ENCODE data around the gene ZNF221. TPM values are rescaled to one million over a fixed set of nuclear protein-coding genes. Genes with fewer than 3 reads are reported as not detected.

The ZNF221 gene
- total and polyA plus RNA-seq, 2 donors (not counting 1 experiment from before 2014, with no cell fraction given): 0.63 to 7.0 TPM

DNA sequence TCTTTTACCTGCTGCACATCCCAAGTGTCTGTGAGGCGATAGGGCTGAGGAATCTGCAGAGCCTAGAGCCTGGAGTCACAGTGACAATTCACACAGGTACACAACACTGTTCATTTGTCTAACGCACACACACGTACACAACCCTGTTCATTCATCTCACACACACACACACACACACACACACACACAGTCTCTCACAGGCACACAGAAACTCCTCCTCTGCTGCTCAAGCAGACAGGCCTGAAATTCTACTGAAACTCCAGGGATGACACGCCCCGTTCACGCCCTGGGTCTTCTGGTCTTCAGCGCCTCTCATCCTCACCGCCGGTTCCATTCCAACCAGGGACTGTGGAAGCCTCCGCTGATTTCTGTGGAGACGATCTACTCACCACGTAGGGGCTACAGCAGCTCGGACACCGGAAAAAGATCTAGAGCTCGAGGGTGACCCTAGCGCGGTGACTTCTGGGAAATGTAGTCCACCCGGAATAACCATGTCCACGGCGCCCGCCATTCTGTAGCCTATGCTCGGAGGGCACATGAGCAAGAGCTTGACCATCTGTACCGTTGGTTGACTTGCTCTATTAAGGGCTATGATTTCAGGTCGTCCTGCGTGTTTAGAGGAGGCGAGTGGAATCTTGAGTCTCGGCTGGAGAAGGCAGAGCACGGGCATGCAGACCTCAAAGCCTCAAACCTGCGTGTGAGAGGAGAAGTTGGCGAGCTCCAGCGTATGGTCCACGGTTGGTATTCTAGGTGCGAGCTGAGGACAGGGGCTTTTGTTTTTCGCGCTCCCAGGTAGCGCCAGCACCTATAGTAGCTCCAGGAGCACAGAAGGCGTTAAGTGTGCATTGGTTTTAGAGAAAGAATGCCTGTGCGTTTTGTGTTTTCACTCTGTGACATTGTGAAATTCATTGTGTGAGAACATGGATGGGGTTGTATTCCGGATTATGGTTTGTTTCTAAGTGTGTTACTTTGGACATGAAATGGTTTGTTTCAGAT is 49.3 kb upstream of the ZNF221 start:
- Histone ChIP-seq H3K79me2 (ENCODE audit: control insufficient read depth, insufficient read depth, low read length) (no peaks in the 10 kb centered on the region), H3K4me3 (ENCODE audit: control extremely low read depth in 1 of 5, extremely low read depth in 1 of 5, insufficient read depth in 1 of 5, low read depth in 2 of 5, low read length in 4 of 5) (peak overlapping the region; percentile 50 to 74 (median 66)), H3K27ac (ENCODE audit: low read length in 2 of 2) (peak overlapping the region; percentile 35 to 39), H3K36me3 (replicated peaks in 1 of 2; ENCODE audit: control extremely low read depth in 1 of 2, control insufficient read depth in 1 of 2, extremely low read depth in 1 of 2, insufficient read depth in 2 of 2, low read length in 1 of 2) (peaks cover 0 to 4% of the 10 kb centered on the region in 2 experiments), H3K27me3 (replicated peaks in 1 of 4; ENCODE audit: control extremely low read depth in 1 of 4, control insufficient read depth in 3 of 4, insufficient read depth in 4 of 4, low read length in 3 of 4) (no peaks in the 10 kb centered on the region), H3K9ac (ENCODE audit: low read length) (peak overlapping the region; percentile 73), H3K4me2 (replicated peaks; ENCODE audit: low read depth, low read length, poor library complexity, severe bottlenecking) (peak overlapping the region; percentile 78), H2AFZ (ENCODE audit: insufficient read depth, low read depth, low read length, poor library complexity, severe bottlenecking) (peak overlapping the region; percentile 96), H3K4me1 (ENCODE audit: control insufficient read depth in 2 of 2, insufficient read depth in 2 of 2, low read length in 2 of 2) (peaks cover 13 to 16% of the 10 kb centered on the region in 2 donors), H4K20me1 (ENCODE audit: control insufficient read depth, insufficient read depth, low read length, poor library complexity, severe bottlenecking) (no peaks in the 10 kb centered on the region), H3K9me3 (ENCODE audit: control extremely low read depth in 1 of 3, control insufficient read depth in 2 of 3, insufficient read depth in 1 of 3, low read length in 2 of 3) (peaks cover 2 to 34% (median 16%) of the 10 kb centered on the region in 3 donors)
- intact Hi-C loops (cut with micrococcal nuclease): loop anchor here (1.0 kb wide), 1 partner anchor 34 kb away; the partner anchor contains the start of gene ZNF45
- no peak for TF ChIP-seq EZH2 (IDR thresholded peaks at IDR 0.05; ENCODE audit: borderline replicate concordance, insufficient read depth, low read depth, low read length, poor library complexity, severe bottlenecking)
- TF ChIP-seq, protein P1, sequence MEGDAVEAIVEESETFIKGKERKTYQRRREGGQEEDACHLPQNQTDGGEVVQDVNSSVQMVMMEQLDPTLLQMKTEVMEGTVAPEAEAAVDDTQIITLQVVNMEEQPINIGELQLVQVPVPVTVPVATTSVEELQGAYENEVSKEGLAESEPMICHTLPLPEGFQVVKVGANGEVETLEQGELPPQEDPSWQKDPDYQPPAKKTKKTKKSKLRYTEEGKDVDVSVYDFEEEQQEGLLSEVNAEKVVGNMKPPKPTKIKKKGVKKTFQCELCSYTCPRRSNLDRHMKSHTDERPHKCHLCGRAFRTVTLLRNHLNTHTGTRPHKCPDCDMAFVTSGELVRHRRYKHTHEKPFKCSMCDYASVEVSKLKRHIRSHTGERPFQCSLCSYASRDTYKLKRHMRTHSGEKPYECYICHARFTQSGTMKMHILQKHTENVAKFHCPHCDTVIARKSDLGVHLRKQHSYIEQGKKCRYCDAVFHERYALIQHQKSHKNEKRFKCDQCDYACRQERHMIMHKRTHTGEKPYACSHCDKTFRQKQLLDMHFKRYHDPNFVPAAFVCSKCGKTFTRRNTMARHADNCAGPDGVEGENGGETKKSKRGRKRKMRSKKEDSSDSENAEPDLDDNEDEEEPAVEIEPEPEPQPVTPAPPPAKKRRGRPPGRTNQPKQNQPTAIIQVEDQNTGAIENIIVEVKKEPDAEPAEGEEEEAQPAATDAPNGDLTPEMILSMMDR (IDR thresholded peaks at IDR 0.05): no peak
- Mint-ChIP-seq H3K9me3 (ENCODE audit: insufficient read depth) (peaks cover 19% of the 10 kb centered on the region), H3K4me3 (peak overlapping the region; percentile 97), H3K27me3 (no peaks in the 10 kb centered on the region), H3K27ac (peak overlapping the region; percentile 80), H3K4me1 (peaks cover 19% of the 10 kb centered on the region)
- ChIA-PET CTCF (no interaction called here), POLR2A (no interaction called here)
- ATAC-seq (ENCODE audit: low read depth) (peak; percentile 95), DNase-seq (peak; percentile 79)
- WGBS (ENCODE audit: insufficient coverage): 16% methylated on average over 39 of the region's 39 CpGs

DNA sequence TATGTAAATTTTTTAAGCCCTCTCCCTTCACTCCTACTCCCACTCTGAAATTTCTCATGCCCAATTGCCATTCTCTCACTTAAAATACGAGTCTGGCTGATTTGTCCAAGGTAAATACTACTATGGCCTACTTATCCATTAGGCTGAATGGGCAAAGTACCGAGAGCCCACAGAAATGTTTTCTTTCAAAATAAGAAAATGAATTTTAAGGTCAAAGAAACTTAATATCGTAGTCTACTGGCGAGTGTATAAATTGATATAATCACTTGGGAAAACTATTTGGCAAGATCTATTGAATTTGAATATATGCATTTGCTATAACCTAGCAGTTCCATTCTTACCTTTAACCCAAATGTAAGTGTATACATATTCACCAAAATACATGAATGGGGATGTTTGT is 48.6 kb upstream of the ZNF221 start:
- Mint-ChIP-seq H3K27me3 (no peaks in the 10 kb centered on the region), H3K4me3 (peak overlapping the region; percentile 97), H3K27ac (no peak overlapping the region), H3K4me1 (peaks cover 19% of the 10 kb centered on the region), H3K9me3 (ENCODE audit: insufficient read depth) (peaks cover 18% of the 10 kb centered on the region)
- TF ChIP-seq, protein P1 (IDR thresholded peaks at IDR 0.05): no peak
- no peak for TF ChIP-seq EZH2 (IDR thresholded peaks at IDR 0.05; ENCODE audit: borderline replicate concordance, insufficient read depth, low read depth, low read length, poor library complexity, severe bottlenecking)
- H3K27ac ChIP-seq (ENCODE audit: low read length in 2 of 2): no peak overlapping the region
- H3K79me2 ChIP-seq (ENCODE audit: control insufficient read depth, insufficient read depth, low read length): no peaks in the 10 kb centered on the region
- H3K27me3 ChIP-seq (replicated peaks in 1 of 4; ENCODE audit: control extremely low read depth in 1 of 4, control insufficient read depth in 3 of 4, insufficient read depth in 4 of 4, low read length in 3 of 4): no peaks in the 10 kb centered on the region
- ChIA-PET CTCF (no interaction called here), POLR2A (no interaction called here)
- peaks cover 13 to 16% of the 10 kb centered on the region in 2 donors for H3K4me1 ChIP-seq (ENCODE audit: control insufficient read depth in 2 of 2, insufficient read depth in 2 of 2, low read length in 2 of 2)
- H3K4me2 ChIP-seq (replicated peaks; ENCODE audit: low read depth, low read length, poor library complexity, severe bottlenecking): peak overlapping the region; percentile 78
- H3K9ac ChIP-seq (ENCODE audit: low read length): peak overlapping the region; percentile 73
- peak overlapping the region; percentile 96 for H2AFZ ChIP-seq (ENCODE audit: insufficient read depth, low read depth, low read length, poor library complexity, severe bottlenecking)
- intact Hi-C loops (cut with micrococcal nuclease): no loop called here
- H4K20me1 ChIP-seq (ENCODE audit: control insufficient read depth, insufficient read depth, low read length, poor library complexity, severe bottlenecking): no peaks in the 10 kb centered on the region
- WGBS (ENCODE audit: insufficient coverage): 100% methylated on average over 1 of the region's 4 CpGs
- H3K9me3 ChIP-seq (ENCODE audit: control extremely low read depth in 1 of 3, control insufficient read depth in 2 of 3, insufficient read depth in 1 of 3, low read length in 2 of 3): peaks cover 3 to 31% (median 17%) of the 10 kb centered on the region in 3 donors
- peak overlapping the region in 3 of 5 experiments; percentile 50 to 70 (median 66) for H3K4me3 ChIP-seq (ENCODE audit: control extremely low read depth in 1 of 5, extremely low read depth in 1 of 5, insufficient read depth in 1 of 5, low read depth in 2 of 5, low read length in 4 of 5)
- DNase-seq (no peak), ATAC-seq (ENCODE audit: low read depth) (no peak)
- peaks cover 0 to 1% of the 10 kb centered on the region in 2 experiments for H3K36me3 ChIP-seq (replicated peaks in 1 of 2; ENCODE audit: control extremely low read depth in 1 of 2, control insufficient read depth in 1 of 2, extremely low read depth in 1 of 2, insufficient read depth in 2 of 2, low read length in 1 of 2)
